Stimulated activated CD8-positive, alpha-beta memory T cell treated with anti-CD3 and anti-CD28 coated beads, Interleukin-15, amount 100 ng/mL, for 24 hours (primary cell): ENCODE results near the gene DLG5.

Experiments used
- DNase-seq: peaks from one replicate; pipeline ENCODE4 v3.0.0-alpha.2; 2020; ENCODE audit warnings: low read depth

The DLG5 gene

DNA sequence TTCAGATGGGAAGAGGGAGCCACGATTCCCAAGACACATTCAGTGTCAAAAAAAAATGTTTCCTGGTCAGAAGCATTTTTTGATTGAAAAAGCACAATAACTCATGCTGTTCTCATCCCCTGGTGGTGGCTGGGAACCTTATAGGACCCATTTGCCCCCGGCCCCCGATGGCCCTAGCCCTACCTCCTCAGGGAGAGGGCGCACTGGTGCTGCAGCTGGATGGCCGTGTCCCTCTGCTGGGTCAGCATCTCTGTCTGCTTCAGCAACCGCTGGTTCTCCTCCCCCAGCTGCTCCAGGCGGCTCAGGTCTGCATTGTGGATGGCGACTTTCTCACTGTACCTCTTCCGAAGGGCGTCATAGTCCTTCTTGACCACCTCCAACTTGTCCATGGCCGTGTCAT is 83.3 kb downstream of the DLG5 start:
- no peak for DNase-seq

DNA sequence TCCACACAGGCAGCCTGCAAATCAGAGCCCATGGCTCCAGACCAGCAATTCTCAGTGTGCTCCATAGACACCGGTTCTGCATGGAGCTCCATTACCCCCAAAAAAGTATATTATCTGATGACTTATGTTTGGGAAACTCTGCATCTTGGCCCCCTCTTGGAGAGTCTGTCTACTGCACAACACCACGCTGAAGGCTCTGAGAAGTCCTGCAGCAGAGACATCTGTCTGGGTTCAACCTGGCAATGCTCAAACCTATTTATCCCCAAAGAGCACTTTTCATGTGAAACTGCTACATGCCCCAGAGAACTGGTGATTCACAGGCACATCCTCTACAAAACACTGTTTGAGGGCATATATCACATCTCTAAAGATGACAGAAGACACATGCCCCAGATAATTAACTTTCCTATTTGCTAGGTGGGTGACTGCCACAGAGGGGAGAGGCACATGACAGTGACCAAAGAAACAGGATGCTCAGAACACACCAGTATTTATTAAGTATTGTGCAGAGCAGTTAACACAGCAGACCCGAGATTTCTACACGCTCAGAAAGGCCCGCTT is 83.8 kb downstream of the DLG5 start:
- DNase-seq: no peak

DNA sequence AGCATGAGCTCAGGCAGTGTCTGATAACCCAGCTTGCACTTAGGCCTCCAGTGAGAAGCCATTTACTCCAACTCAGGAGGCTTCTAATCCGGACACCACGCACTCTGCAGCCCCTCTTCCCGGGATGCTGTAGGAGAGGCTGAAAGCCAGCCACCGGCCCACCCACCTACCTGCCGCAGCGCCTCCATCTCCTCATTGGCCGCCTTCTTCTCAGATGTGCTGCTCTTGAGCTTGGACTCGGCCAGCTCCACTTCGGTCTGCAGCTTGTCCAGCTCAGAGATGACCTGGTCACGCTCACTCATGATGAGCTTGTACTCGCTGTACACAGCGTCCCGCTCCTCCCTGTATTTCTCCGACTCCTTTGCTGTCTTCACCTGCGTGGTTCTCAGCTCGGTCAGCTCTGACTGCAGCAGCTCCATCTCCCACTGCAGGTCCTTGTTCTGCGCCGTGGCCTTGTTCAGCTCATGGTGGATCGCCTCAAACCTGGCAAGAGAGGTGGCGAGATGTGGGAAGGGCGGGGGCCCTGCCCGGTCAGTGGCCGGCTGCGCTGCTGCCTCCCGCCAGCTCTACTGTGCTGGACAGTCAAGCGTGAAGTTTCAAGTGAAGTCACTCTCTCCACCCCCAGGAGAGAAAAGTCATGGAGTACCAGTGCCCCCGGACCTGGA is 84.7 kb downstream of the DLG5 start:
- no peak for DNase-seq

GRCh38 chr10:77840636-77841035 is 85.9 kb downstream of the DLG5 start:
- no peak for DNase-seq

DNA sequence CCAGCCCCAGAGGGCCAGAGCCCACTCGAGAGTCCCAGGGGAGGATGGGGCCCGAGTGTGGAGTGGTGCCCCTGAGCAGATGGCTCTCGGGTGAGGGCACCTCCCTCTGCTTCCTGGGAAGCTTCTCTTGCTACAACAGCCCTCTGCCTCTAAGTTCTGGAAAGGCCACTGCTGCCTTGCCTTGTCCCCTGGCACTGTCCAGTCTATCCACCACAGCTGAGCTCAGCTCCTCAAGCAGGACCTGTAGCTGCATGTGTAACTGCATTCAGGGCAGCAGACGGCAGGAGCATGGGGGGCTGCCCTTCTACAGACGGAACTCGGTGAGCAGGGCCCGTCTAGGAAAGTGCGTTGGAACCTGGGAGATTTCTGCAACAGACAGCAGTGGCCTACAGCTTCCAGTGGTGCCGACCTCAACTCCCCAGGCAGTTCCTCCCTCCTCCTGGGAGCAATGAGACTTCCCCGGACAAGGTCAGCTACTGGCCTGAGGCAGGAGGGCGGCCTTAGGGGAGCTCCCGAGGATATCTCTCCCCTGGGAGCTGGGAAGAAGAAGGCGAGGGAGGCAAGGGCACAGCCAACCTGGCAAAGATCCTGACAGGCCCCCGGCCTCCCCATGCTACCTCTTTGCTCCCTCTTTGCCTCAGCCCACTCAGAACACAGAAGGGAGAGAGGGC is 88.5 kb downstream of the DLG5 start:
- no peak for DNase-seq

GRCh38 chr10:77837248-77837924 is 89.2 kb downstream of the DLG5 start:
- DNase-seq: no peak

DNA sequence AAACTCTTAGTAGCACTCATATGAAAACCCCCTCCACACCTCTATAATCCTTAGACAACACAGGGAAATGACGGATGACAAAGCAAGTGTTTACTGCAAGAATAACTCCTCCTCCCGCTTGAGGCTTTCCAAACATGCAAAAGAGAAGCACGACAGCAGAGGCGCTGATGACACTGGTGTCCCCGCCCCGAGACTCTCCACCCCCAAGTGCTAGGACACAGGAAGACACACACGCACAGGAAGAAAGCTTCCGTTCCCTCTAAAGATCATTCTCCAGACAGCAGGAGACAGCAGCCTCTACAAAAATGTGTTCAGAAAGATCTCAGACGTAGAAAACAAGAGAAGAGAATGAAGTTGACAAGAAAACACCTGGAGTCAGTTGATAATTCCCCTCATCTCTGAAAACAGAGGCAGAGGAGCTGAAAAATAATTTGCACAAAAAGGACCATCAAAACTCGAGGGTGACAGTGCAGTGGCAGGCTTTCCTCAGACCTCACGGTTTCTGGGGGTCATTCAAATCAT is 90.2 kb downstream of the DLG5 start:
- no peak for DNase-seq

- DNase-seq: no peak
These were observed 90.9 kb downstream of the DLG5 start for GRCh38 chr10:77835669-77836086.

DNA sequence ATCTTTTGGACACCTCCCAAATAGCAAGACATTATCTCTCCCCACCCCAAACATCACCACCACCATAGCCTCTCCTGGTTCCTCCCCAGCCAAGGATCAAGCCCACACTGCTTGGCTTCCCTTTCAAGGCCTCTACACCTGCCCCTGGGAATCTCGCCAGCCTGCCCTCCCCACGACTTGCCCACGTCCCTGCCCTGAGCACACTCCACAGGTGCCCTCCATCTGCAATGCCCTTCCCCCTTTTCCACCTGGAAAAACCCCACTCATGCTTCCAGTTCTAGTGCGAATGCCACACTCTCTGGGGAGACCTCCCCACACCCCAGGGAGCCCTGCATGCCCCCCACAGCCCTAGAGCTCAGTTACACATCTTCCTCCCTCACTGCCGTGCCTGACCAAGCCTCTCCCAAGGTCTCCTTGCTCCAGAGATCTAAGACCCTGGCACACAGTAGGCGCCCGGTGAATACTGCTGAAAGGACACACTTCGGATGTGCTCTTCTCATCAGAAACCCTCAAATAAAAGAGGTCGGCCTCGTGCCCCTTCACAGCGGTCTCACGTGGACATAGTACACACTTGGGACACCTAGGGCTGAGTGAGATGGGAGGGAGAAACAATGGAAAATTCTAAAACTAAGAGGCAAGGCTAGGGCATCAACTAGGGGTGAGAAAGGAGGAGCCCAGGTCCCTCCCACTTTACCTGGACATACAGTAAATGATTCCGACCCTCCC is 91.4 kb downstream of the DLG5 start:
- no peak for DNase-seq

- no peak for DNase-seq
These were observed 92.0 kb downstream of the DLG5 start for GRCh38 chr10:77834540-77834939.

DNA sequence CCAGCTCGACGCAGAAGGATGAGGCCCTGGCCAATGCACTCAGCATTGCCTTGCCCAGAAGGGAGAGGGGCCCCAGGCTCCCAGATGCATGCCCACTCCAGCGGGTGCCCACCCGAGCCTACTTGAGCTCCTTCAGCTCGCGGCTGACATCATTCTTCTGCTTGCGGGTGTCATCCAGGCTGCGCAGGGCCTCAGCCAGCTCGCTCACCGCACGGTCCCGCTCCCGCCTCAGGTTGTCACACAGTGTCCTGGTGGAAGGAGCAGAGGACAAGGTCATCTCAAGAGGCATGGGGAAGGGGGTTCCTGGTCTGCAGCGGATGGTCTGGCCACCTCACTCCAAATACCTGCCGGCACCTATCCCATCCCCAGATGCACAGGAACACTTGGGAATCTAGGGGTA is 92.8 kb downstream of the DLG5 start:
- DNase-seq: no peak

GRCh38 chr10:77833225-77833624 is 93.3 kb downstream of the DLG5 start:
- DNase-seq: no peak

DNA sequence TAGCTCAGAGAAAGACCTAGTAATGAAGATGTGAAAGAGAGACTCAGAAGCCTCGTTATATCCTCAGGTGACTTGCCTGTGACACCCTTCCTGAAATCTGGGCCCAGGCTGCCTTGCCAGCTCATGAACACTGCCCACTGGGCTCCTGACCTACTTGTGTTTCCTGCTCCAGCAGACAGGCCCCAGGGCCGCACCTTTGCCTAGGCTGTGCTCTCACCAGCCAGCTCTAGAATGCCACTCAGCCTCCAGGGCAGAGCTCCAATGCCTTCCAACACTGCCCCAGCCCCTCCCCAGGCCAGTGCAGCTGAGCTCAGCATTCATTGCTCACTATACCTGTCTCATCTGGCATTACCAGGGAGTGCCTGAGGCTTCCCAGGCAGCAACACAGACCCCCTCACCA is 94.3 kb downstream of the DLG5 start:
- no peak for DNase-seq

DNA sequence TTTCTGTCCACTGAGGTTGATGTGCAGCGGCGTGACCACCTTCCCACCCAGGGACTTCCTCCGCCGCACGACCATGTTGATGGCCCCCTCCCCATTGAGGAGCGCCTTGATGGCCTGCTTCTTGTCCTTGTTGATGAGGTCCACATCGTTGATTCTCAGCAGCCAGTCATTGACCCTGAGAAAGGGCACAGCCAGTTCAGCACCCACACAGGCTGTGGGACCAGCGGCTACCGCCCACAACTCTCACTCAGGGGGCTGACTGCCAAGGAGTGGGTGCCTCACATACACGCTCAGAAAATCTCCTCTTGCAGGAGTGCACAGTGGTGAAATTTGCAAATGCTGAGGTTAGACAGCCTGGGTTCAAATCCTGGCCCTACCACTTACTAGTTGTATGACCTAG is 97.2 kb downstream of the DLG5 start:
- DNase-seq: no peak

- DNase-seq: no peak
These were observed 98.2 kb downstream of the DLG5 start for GRCh38 chr10:77828377-77828776.

- DNase-seq: no peak
These were observed 99.2 kb downstream of the DLG5 start for GRCh38 chr10:77827366-77827765.

DNA sequence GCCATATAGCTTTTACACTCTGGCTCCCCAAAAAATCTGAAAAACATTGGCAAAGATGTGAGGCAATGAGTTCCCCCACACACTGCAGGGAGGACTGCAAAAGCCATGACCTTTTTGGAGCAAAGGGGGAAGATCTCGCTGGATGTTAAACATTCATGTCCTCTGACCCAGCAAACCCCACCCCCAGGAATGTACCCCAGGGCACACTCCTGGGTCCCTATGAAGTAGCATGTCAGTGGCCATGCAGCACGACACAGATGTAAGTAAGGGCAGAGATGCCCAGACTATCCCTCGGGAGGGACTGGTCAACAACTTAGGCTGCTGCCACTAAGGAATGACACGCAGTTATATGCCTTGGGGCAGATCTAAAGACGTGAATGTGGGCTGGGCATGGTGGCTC is 100.6 kb downstream of the DLG5 start:
- no peak for DNase-seq

GRCh38 chr10:77824908-77825307 is 101.6 kb downstream of the DLG5 start:
- no peak for DNase-seq

- DNase-seq: no peak
These were observed 102.6 kb downstream of the DLG5 start for GRCh38 chr10:77823811-77824542.

GRCh38 chr10:77821551-77821950 is 105.0 kb downstream of the DLG5 start:
- no peak for DNase-seq

DNA sequence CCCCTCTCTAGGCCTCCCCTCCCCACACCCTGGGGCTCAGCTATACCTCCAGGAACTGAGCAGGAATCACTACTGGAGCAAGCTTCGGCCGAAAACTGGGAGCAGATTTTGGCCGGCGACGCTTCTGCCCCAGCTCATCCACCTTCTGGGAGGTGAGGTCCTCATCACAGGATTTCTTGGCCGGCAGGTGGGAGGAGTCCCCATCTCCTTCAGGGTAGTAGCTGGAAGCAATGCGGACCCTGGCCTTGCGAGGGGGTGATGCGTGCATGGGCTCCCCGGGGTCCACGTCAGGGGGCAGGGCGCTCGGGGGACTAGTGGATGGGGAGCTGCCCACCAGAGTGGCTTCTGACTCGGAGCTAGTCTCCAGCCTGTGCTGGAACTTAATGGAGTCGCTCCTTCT is 105.5 kb downstream of the DLG5 start:
- DNase-seq: no peak

DNA sequence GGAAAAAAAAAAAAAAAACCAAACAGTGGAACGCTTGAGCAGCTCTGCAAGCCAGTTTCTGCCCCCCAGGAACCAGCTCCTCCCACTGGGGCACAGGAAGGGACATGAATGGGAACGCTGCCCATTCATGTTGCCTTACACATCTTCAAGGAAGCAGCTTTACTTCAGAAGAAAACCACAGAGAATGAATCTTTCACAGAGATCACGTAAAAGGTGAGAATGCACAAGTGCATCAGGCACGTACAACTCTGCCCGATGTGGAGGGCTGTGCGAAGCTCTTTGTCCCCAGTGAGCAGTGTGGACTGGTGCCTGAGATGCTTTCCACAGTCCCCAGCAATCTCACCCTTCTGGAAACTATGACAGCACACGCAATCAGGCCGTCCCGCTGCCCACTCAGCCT is 106.2 kb downstream of the DLG5 start:
- no peak for DNase-seq
